Colonic mucosa (tissue), 4 donors: ENCODE data around the gene THBS4. TPM values are rescaled to one million over a fixed set of nuclear protein-coding genes. Genes with fewer than 3 reads are reported as not detected.

Experiments
- DNase-seq: peaks from one replicate; pipeline ENCODE4 v3.0.0-alpha.2; 2020
- H3K27ac ChIP-seq: fragments of 200-600 bp; one replicate; pipeline ENCODE4 v1.8.0; 2021
- H3K27me3 ChIP-seq: fragments of 200-600 bp; one replicate; pipeline ENCODE4 v1.8.0; 2021
- H3K36me3 ChIP-seq: fragments of 200-600 bp; one replicate; pipeline ENCODE4 v1.8.0; 2021
- H3K4me1 ChIP-seq: fragments of 200-600 bp; one replicate; pipeline ENCODE4 v1.8.0; 2021; ENCODE audit warnings: mild to moderate bottlenecking
- H3K4me3 ChIP-seq: fragments of 200-600 bp; one replicate; pipeline ENCODE4 v1.8.0; 2021
- H3K9ac ChIP-seq, 2 donors: one replicate each; pipeline ENCODE4 v1.7.0; 2013; ENCODE audit warnings: control low read depth in 2 of 2, low read depth in 2 of 2, low read length in 2 of 2
- H3K9me3 ChIP-seq: fragments of 200-600 bp; one replicate; pipeline ENCODE4 v1.8.0; 2021
- intact Hi-C: fragments of 100-400 bp; cut with DNase I; formaldehyde crosslinking; loops from one replicate; pipeline ENCODE4 v1.14.1; 2022
- total RNA-seq, 2 donors: library from RNA; stranded (reverse); fragmentation: NEBNext Ultra II Directional in 1 of 2; extraction: Animal tissue kit (Norgen Biotek cat#: 25700) in 1 of 2; gene quantifications; one replicate each; pipeline ENCODE4 v1.2.1, GENCODE V29; 2021
- TF ChIP-seq, protein P1 (sequence below): fragments of 200-600 bp; IDR thresholded peaks from one replicate; pipeline ENCODE4 v1.8.0; 2022; ENCODE audit warnings: antibody characterized with exemption, mild to moderate bottlenecking
- donor health status: healthy.
- donor health status: DM: no; HTN: no; CAD: no.
- donor health status: DM: no; HTN: no; CAD: no.

The THBS4 gene
- total RNA-seq, 2 donors from 2014 or later = 0.27 to 9.1 TPM

DNA sequence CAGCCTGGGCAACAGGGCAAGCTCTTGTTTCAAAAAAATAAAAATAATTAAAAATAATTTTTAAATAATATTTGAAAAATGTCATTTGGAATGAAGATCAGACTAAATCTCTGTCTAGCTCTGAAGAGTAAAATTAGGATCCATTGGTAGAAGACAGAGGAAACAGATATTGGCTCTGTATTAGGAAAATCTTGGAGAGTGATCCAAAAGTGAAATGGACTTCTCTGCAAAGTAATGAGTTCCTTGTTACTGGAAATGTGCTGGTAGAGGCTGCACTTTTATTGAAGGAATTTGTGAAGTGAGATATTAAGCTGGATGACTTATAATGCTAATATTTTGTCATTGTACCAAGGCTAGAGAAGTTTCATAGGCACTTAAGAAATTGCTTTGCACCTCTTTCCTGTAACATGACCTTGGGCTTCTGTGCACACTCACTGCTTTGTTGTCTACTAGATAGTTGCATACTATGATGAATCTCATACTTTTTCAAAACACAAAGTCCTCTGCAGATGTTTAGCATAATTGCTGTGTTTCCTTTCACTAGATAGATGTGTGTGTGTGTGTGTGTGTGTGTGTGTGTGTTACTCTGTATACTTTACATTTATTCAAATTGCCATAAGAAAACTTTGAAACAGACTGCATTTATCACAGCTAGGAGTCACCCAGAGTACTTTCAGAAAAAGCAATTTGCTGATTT is 13.1 kb downstream of the THBS4 start:
- intact Hi-C loops = no loop called here
- no peaks in the 10 kb centered on the region for H3K4me1 ChIP-seq
- no peak overlapping the region for H3K9ac ChIP-seq
- no peak overlapping the region for H3K27ac ChIP-seq
- no peak overlapping the region for H3K4me3 ChIP-seq
- DNase-seq = no peak
- TF ChIP-seq, protein P1, sequence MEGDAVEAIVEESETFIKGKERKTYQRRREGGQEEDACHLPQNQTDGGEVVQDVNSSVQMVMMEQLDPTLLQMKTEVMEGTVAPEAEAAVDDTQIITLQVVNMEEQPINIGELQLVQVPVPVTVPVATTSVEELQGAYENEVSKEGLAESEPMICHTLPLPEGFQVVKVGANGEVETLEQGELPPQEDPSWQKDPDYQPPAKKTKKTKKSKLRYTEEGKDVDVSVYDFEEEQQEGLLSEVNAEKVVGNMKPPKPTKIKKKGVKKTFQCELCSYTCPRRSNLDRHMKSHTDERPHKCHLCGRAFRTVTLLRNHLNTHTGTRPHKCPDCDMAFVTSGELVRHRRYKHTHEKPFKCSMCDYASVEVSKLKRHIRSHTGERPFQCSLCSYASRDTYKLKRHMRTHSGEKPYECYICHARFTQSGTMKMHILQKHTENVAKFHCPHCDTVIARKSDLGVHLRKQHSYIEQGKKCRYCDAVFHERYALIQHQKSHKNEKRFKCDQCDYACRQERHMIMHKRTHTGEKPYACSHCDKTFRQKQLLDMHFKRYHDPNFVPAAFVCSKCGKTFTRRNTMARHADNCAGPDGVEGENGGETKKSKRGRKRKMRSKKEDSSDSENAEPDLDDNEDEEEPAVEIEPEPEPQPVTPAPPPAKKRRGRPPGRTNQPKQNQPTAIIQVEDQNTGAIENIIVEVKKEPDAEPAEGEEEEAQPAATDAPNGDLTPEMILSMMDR = no peak
- H3K27me3 ChIP-seq = no peaks in the 10 kb centered on the region
- H3K9me3 ChIP-seq = no peaks in the 10 kb centered on the region
- no peaks in the 10 kb centered on the region for H3K36me3 ChIP-seq

DNA sequence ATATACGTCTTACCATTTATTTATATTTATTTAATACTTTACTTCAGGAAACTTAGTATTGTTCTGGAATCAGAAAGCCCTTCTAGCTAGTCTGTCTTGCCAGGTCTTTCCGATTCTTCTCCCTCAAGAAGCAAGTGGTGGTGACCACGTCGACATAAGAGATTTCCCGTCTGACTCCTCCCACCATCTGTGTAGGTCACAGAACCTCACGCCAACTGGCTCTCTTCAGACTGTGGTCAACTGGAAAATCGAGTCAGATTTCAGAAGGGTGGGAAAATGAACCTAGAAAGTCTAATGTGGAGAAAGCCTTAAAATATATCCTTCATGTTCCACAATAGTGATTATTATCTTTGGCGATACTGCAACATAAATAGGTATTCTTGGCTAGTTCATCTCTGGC is 17.3 kb downstream of the THBS4 start:
- H3K36me3 ChIP-seq = no peaks in the 10 kb centered on the region
- H3K4me1 ChIP-seq = no peaks in the 10 kb centered on the region
- no peak overlapping the region for H3K4me3 ChIP-seq
- intact Hi-C loops = no loop called here
- TF ChIP-seq, protein P1 = no peak
- H3K9ac ChIP-seq = no peak overlapping the region
- H3K27ac ChIP-seq = no peak overlapping the region
- no peaks in the 10 kb centered on the region for H3K27me3 ChIP-seq
- DNase-seq = no peak
- no peaks in the 10 kb centered on the region for H3K9me3 ChIP-seq

DNA sequence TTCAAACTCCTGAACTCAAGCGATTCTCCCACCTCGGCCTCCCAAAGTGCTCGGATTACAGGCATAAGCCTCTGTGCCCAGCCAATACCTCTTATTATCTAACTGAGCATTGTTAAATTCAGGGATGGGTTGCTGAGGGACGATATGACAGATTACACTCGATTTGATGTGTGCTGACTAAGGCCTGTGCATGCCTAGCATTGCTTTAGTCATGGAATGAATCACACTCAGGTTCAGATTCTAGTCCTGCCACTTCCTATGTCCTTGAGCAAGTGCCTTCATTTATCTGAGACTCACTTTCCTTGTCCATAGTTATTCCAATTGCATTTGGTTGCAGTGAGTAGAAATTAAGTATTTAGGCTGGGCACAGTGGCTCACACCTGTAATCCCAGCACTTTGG is 19.5 kb downstream of the THBS4 start:
- Histone ChIP-seq H3K9ac (no peak overlapping the region), H3K9me3 (no peaks in the 10 kb centered on the region), H3K4me1 (no peaks in the 10 kb centered on the region), H3K27me3 (no peaks in the 10 kb centered on the region), H3K4me3 (no peak overlapping the region), H3K36me3 (no peaks in the 10 kb centered on the region), H3K27ac (no peak overlapping the region)
- intact Hi-C loops = no loop called here
- TF ChIP-seq, protein P1 = no peak
- DNase-seq = no peak

DNA sequence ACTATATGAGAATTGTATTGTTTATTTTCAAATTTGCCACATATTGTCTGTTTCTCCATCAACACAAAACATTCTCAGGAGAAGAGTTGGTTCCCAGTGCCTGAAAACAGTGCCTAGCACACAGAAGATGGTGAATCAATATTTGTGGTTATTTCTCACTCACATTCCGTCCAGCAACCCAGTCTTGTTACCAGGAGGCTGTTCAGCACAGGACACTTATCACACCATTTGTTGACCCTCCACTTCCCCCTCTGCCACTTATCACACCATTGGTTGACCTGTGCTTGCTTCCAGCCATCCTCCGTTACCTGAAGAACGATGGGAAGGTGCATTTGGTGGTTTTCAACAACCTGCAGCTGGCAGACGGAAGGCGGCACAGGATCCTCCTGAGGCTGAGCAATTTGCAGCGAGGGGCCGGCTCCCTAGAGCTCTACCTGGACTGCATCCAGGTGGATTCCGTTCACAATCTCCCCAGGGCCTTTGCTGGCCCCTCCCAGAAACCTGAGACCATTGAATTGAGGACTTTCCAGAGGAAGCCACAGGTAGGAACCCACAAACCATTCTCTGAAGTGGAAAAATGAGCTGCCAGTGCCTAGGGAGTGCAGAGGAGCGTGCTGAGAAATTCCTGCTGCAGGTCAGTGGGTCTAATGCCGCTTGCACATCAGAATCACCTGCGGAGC is 20.5 kb downstream of the THBS4 start:
- Histone ChIP-seq H3K9ac (no peak overlapping the region), H3K4me3 (no peak overlapping the region), H3K27ac (no peak overlapping the region), H3K36me3 (no peaks in the 10 kb centered on the region), H3K27me3 (no peaks in the 10 kb centered on the region), H3K4me1 (no peaks in the 10 kb centered on the region), H3K9me3 (no peaks in the 10 kb centered on the region)
- no peak for DNase-seq
- TF ChIP-seq, protein P1 = no peak
- intact Hi-C loops = no loop called here

DNA sequence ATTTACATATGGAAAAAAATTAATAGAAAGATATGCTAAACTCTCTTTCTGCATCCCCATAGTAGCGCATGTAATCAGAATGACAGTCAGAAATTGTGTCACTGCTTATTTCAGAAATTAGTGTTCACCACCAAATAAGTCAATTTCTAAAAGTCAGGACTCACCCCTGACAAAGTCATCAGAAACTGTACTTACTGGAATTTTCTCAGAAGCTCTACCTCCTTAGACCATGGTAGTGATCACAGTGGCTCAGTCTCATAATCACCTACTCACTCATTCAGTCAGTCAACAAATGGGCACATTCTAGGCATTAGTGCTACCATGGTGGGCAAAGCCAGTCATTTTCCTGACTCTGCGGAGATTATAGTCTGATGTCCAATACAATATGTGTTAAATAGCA is 22.0 kb downstream of the THBS4 start:
- H3K4me1 ChIP-seq = no peaks in the 10 kb centered on the region
- no peak overlapping the region for H3K4me3 ChIP-seq
- TF ChIP-seq, protein P1 = no peak
- DNase-seq = no peak
- H3K27ac ChIP-seq = no peak overlapping the region
- H3K27me3 ChIP-seq = no peaks in the 10 kb centered on the region
- intact Hi-C loops = no loop called here
- H3K9me3 ChIP-seq = no peaks in the 10 kb centered on the region
- no peaks in the 10 kb centered on the region for H3K36me3 ChIP-seq
- no peak overlapping the region for H3K9ac ChIP-seq
